B cell (primary cell): Measurements from ENCODE around the gene ZSWIM4. TPM values are rescaled to one million over a fixed set of nuclear protein-coding genes. Genes with fewer than 3 reads are reported as not detected.

Source experiments
- ATAC-seq: fragments of 200-7000 bp; cut with Tn5 transposase; one replicate; pipeline ENCODE4 v1.10.0; 2021; ENCODE audit warnings: low read depth, mild to moderate bottlenecking, moderate number of reproducible peaks, moderate library complexity
- CTCF ChIA-PET: fragments of 350-600 bp; sonication (Branson Sonifier 250); formaldehyde crosslinking; loops from one replicate; lab custom pipeline; 2021; ENCODE audit warnings: antibody characterized with exemption, inconsistent platforms; lab: Charles Lee
- POLR2A ChIA-PET: fragments of 350-600 bp; sonication (Branson Sonifier 250); formaldehyde crosslinking; loops from one replicate; lab custom pipeline; 2021; ENCODE audit warnings: antibody characterized with exemption; lab: Charles Lee
- DNase-seq: peaks from one replicate; pipeline ENCODE4 v3.0.0; 2013
- H2AFZ ChIP-seq: 2 replicates; pipeline ENCODE4 v1.6.1; 2012; ENCODE audit warnings: mild to moderate bottlenecking, low read depth, low read length; ENCODE audit not compliant: insufficient read depth, poor library complexity, severe bottlenecking
- H3K27ac ChIP-seq, 2 donors: 1 replicate in 1 of 2; 2 replicates in 1 of 2; pipeline ENCODE4 v1.5.1; 2012 to 2013; ENCODE audit warnings: low read length in 2 of 2, mild to moderate bottlenecking in 2 of 2, moderate library complexity in 1 of 2
- H3K27me3 ChIP-seq, 4 experiments: fragments of 200-600 bp in 1 of 4; sonication (generic) in 1 of 4; replicated peaks in 1 of 4; 1 replicate in 2 of 4; 2 replicates in 2 of 4; pipeline versions ENCODE4 v1.6.1 to v1.7.0; 2013 to 2016; ENCODE audit warnings: low read length in 3 of 4, mild to moderate bottlenecking in 2 of 4, mixed read lengths in 1 of 4, moderate library complexity in 1 of 4; ENCODE audit not compliant: insufficient read depth in 4 of 4, control insufficient read depth in 3 of 4; ENCODE audit errors: control extremely low read depth in 1 of 4
- H3K36me3 ChIP-seq, 2 experiments: replicated peaks in 1 of 2; 1 replicate in 1 of 2; 2 replicates in 1 of 2; pipeline versions ENCODE4 v1.6.1 to v1.7.1; 2013; ENCODE audit warnings: low read length in 1 of 2; ENCODE audit not compliant: insufficient read depth in 2 of 2, control insufficient read depth in 1 of 2; ENCODE audit errors: control extremely low read depth in 1 of 2, extremely low read depth in 1 of 2
- H3K4me1 ChIP-seq, 2 donors: fragments of 200-600 bp in 1 of 2; sonication (generic) in 1 of 2; 1 replicate in 1 of 2; 2 replicates in 1 of 2; pipeline versions ENCODE4 v1.5.1 to v1.6.1; 2013 to 2017; ENCODE audit warnings: low read length in 2 of 2; ENCODE audit not compliant: control insufficient read depth in 2 of 2, insufficient read depth in 2 of 2
- H3K4me2 ChIP-seq: replicated peaks from 2 replicates; pipeline ENCODE3; 2012; ENCODE audit warnings: mild to moderate bottlenecking, low read depth, low read length; ENCODE audit not compliant: poor library complexity, severe bottlenecking
- H3K4me3 ChIP-seq, 5 experiments: fragments of 200-600 bp in 1 of 5; sonication (generic) in 1 of 5; 1 replicate in 3 of 5; 2 replicates in 2 of 5; pipeline versions ENCODE4 v1.5.1 to v1.7.0; 2011 to 2016; ENCODE audit warnings: low read length in 4 of 5, mild to moderate bottlenecking in 4 of 5, low read depth in 2 of 5, control low read depth in 1 of 5, moderate library complexity in 1 of 5; ENCODE audit not compliant: insufficient read depth in 1 of 5; ENCODE audit errors: control extremely low read depth in 1 of 5, extremely low read depth in 1 of 5
- H3K79me2 ChIP-seq: fragments of 200-600 bp; sonication (generic); one replicate; pipeline ENCODE4 v1.6.0; 2016; ENCODE audit warnings: low read length; ENCODE audit not compliant: control insufficient read depth, insufficient read depth
- H3K9ac ChIP-seq: fragments of 200-600 bp; sonication (generic); 2 replicates; pipeline ENCODE4 v1.6.1; 2017; ENCODE audit warnings: mild to moderate bottlenecking, low read length, moderate library complexity
- H3K9me3 ChIP-seq, 3 donors: one replicate each; pipeline versions ENCODE4 v1.6.1 to v1.7.1; 2013; ENCODE audit warnings: low read length in 2 of 3; ENCODE audit not compliant: control insufficient read depth in 2 of 3, insufficient read depth in 1 of 3; ENCODE audit errors: control extremely low read depth in 1 of 3
- H4K20me1 ChIP-seq: 2 replicates; pipeline ENCODE4 v1.6.0; 2012; ENCODE audit warnings: mild to moderate bottlenecking, low read length; ENCODE audit not compliant: insufficient read depth, control insufficient read depth, poor library complexity, severe bottlenecking
- H3K27ac Mint-ChIP-seq: one replicate; pipeline ENCODE4 v1.8.0; 2021; ENCODE audit warnings: mixed read lengths
- H3K27me3 Mint-ChIP-seq: one replicate; pipeline ENCODE4 v1.8.0; 2021; ENCODE audit warnings: mixed read lengths
- H3K4me1 Mint-ChIP-seq: one replicate; pipeline ENCODE4 v1.8.0; 2021; ENCODE audit warnings: mixed read lengths
- H3K4me3 Mint-ChIP-seq: one replicate; pipeline ENCODE4 v1.8.0; 2021; ENCODE audit warnings: mixed read lengths
- H3K9me3 Mint-ChIP-seq: one replicate; pipeline ENCODE4 v1.8.0; 2022; ENCODE audit warnings: mixed read lengths; ENCODE audit not compliant: insufficient read depth
- CTCF ChIP-seq: fragments of 200-600 bp; IDR thresholded peaks from one replicate; pipeline ENCODE4 v1.8.0; 2022; ENCODE audit warnings: antibody characterized with exemption, mild to moderate bottlenecking
- EZH2 ChIP-seq: IDR thresholded peaks from 2 replicates; pipeline ENCODE4 v1.6.1; 2012; ENCODE audit warnings: borderline replicate concordance, low read depth, mild to moderate bottlenecking, moderate library complexity, low read length; ENCODE audit not compliant: insufficient read depth, poor library complexity, severe bottlenecking
- WGBS: methylation state at CpG from one replicate; pipeline ENCODE4 v1.1.5; 2013; ENCODE audit warnings: missing lambda C conversion rate; ENCODE audit not compliant: insufficient coverage; 5-methylcytosine and 5-hydroxymethylcytosine counted together
- intact Hi-C: fragments of 100-400 bp; cut with micrococcal nuclease; formaldehyde crosslinking; loops from one replicate; pipeline ENCODE4 v1.10.0; 2022
- polyA plus RNA-seq: library from polyadenylated mRNA; depleted of rRNA; stranded (reverse); fragments of >200 nt; gene quantifications from 2 replicates; pipeline ENCODE4 v1.2.3, GENCODE V29; 2012
- total RNA-seq, 2 donors: library from RNA; stranded (reverse); fragments of 120-200 nt in 1 of 2; gene quantifications; 1 replicate in 1 of 2; 2 replicates in 1 of 2; pipeline versions ENCODE4 v1.2.3 to v1.2.4, GENCODE V29; 2013 to 2022

Gene ZSWIM4
- total and polyA plus RNA-seq, 2 donors (not counting 1 experiment from before 2014, with no cell fraction given): 2.6 to 10.6 TPM

- Histone ChIP-seq H3K27me3 (no peaks in the 10 kb centered on the region), H3K9me3 (no peaks in the 10 kb centered on the region), H3K36me3 (peaks cover 3 to 60% of the 10 kb centered on the region in 2 experiments), H3K4me1 (no peaks in the 10 kb centered on the region), H3K9ac (no peak overlapping the region), H3K27ac (no peak overlapping the region), H4K20me1 (no peaks in the 10 kb centered on the region), H2AFZ (no peak overlapping the region), H3K4me2 (no peak overlapping the region), H3K79me2 (no peaks in the 10 kb centered on the region), H3K4me3 (no peak overlapping the region)
- no peak overlapping the region for H3K4me3 Mint-ChIP-seq
- DNase-seq (no peak), ATAC-seq (no peak)
- ChIA-PET CTCF (interaction anchor here (0.9 kb wide), 1 partner anchor 116 kb away, joined by 3 read pairs; no protein-coding TSS in a partner anchor), POLR2A (no interaction called here)
- H3K27ac Mint-ChIP-seq: no peak overlapping the region
- over 99% methylated on average over 7 of the region's 9 CpGs for WGBS
- no peaks in the 10 kb centered on the region for H3K27me3 Mint-ChIP-seq
- peaks cover 2% of the 10 kb centered on the region for H3K4me1 Mint-ChIP-seq
- no peaks in the 10 kb centered on the region for H3K9me3 Mint-ChIP-seq
- TF ChIP-seq CTCF (no peak), EZH2 (no peak)
- intact Hi-C loops: no loop called here
Observed at GRCh38 chr19:13756210-13756609, 39.0 kb upstream of the ZSWIM4 start.

- WGBS: 92% methylated on average over 13 of the region's 15 CpGs
- no peak overlapping the region for H2AFZ ChIP-seq
- no peak for TF ChIP-seq CTCF
- no peak for TF ChIP-seq EZH2
- H3K9ac ChIP-seq: no peak overlapping the region
- CTCF ChIA-PET: no interaction called here
- H3K36me3 ChIP-seq: peaks cover 3 to 51% of the 10 kb centered on the region in 2 experiments
- no peaks in the 10 kb centered on the region for H4K20me1 ChIP-seq
- H3K4me3 ChIP-seq: no peak overlapping the region
- H3K27ac ChIP-seq: no peak overlapping the region
- Mint-ChIP-seq H3K9me3 (no peaks in the 10 kb centered on the region), H3K4me1 (peaks cover 2% of the 10 kb centered on the region), H3K4me3 (no peak overlapping the region), H3K27ac (no peak overlapping the region), H3K27me3 (no peaks in the 10 kb centered on the region)
- intact Hi-C loops: no loop called here
- no peak overlapping the region for H3K4me2 ChIP-seq
- POLR2A ChIA-PET: no interaction called here
- ATAC-seq (no peak), DNase-seq (no peak)
- no peaks in the 10 kb centered on the region for H3K4me1 ChIP-seq
- H3K27me3 ChIP-seq: no peaks in the 10 kb centered on the region
- H3K9me3 ChIP-seq: no peaks in the 10 kb centered on the region
- H3K79me2 ChIP-seq: no peaks in the 10 kb centered on the region
Observed at GRCh38 chr19:13757805-13758772, 37.2 kb upstream of the ZSWIM4 start.
